Lower leg skin (tissue), 4 donors: ENCODE measurements around the gene XKR7. TPM values are rescaled to one million over a fixed set of nuclear protein-coding genes. Genes with fewer than 3 reads are reported as not detected.

Experiments used
- DNase-seq, 2 donors: peaks; one replicate each; pipeline ENCODE4 v3.0.0-alpha.2; 2019; ENCODE audit warnings: low spot score in 2 of 2
- H3K4me3 ChIP-seq: fragments of 200-600 bp; sonication (generic); 2 replicates; pipeline ENCODE4 v1.5.1; 2017; ENCODE audit warnings: mild to moderate bottlenecking, low read depth; ENCODE audit not compliant: poor library complexity, severe bottlenecking
- CTCF ChIP-seq, 3 donors: fragments of 450-650 bp; IDR thresholded peaks; one replicate each; pipeline ENCODE4 v1.5.1; 2016; ENCODE audit warnings: antibody characterized with exemption in 3 of 3, mild to moderate bottlenecking in 3 of 3, moderate library complexity in 2 of 3
- POLR2A ChIP-seq, 2 donors: fragments of 450-650 bp; IDR thresholded peaks; one replicate each; pipeline ENCODE4 v1.6.1; 2016 to 2017; ENCODE audit warnings: antibody characterized with exemption in 2 of 2, mild to moderate bottlenecking in 1 of 2, moderate library complexity in 1 of 2
- WGBS, 2 donors: methylation state at CpG; one replicate each; pipeline ENCODE4 v1.1.5; 2018; 5-methylcytosine and 5-hydroxymethylcytosine counted together
- intact Hi-C: fragments of 100-400 bp; cut with DNase I; formaldehyde crosslinking; loops from one replicate; pipeline ENCODE4 v1.15.0; 2023; ENCODE audit warnings: low total_unique reads
- total RNA-seq, 4 donors: library from RNA; depleted of rRNA; stranded (reverse); fragments of >200 nt; gene quantifications; one replicate each; pipeline ENCODE4 v1.1.0, GENCODE V29; 2016

Gene XKR7
- total RNA-seq, 4 donors from 2014 or later: not detected

GRCh38 chr20:31954500-31954899 lies 13.5 kb upstream of the XKR7 start:
- intact Hi-C loops: no loop called here
- no peak for DNase-seq
- H3K4me3 ChIP-seq: no peak overlapping the region
- no peak for TF ChIP-seq CTCF (IDR thresholded peaks at IDR 0.05)
- TF ChIP-seq POLR2A (IDR thresholded peaks at IDR 0.05): no peak
- 74 to 76% methylated on average over 1 of the region's 1 CpG for WGBS, 2 donors

DNA sequence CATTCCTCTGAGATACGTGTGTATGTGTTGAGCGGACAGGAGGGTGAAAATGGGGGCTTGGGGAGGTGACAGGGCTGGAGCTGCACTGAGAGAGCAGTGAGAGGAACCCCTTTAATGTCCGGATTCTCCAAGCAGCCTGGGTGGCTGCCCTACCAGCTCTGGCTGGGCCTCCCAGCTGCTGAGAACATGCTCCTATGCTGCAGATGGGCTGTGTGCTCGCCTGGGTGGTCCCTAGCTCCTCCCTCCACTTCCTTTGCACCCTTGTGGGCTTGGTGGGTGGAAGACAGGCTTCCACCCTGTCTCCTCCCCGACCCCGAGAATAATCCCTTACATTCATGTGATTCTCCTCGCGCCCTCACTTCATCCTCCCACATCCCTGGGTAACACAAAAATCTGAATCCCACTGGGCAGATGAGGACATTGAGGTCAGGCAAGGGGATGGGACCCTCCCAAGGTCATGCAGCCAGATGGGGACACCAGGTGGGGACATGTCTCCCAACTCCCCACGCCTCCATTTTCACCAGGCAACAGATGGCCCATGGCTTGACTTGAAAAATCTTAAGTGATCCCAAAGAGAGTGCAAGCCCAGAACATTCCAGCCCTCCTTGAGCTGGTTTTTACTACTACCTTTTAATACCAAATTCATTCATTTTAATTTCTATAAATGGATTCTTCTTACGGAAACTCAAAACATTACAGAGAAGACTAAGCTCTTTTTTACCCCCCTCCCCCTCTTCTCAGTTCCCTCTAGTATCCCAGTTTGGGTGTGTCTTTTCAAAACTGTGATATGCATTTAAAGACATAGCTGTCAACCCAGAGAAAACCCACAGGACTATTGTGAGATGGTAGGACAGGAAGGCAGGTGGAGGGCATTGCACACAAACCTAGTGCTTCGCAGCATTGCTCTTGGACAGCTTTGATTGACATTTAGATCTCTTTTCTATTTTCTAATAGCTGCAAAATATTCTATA lies 11.1 kb upstream of the XKR7 start:
- intact Hi-C loops: no loop called here
- no peak for TF ChIP-seq POLR2A (IDR thresholded peaks at IDR 0.05)
- no peak for TF ChIP-seq CTCF (IDR thresholded peaks at IDR 0.05)
- 45 to 51% methylated on average over 11 of the region's 11 CpGs for WGBS, 2 donors
- DNase-seq: no peak
- no peak overlapping the region for H3K4me3 ChIP-seq

- intact Hi-C loops: no loop called here
- WGBS, 2 donors: 37 to 45% methylated on average over 2 of the region's 2 CpGs
- H3K4me3 ChIP-seq: no peak overlapping the region
- no peak for TF ChIP-seq POLR2A (IDR thresholded peaks at IDR 0.05)
- TF ChIP-seq CTCF (IDR thresholded peaks at IDR 0.05): no peak
- DNase-seq: no peak
Measured at GRCh38 chr20:31962761-31963160, 5.2 kb upstream of the XKR7 start.

DNA sequence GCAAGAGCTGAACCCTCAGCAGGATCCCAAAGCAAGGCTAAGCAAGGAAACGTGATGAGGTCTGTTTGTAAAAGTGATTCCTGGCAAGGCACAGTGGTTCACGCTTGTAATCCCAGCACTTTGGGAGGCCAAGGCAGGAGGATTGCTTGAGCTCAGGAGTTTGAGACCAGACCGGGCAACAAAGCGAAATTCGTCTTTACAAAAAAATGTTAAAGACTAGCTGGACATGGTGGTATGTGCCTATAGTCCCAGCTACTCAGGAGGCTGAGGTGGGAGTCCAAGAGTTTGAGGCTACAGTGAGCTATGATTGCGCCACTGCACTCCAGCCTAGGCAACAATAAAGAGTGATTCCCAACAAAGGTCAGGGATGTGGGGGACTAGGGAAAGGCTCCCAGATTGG lies 4.1 kb upstream of the XKR7 start:
- H3K4me3 ChIP-seq: no peak overlapping the region
- intact Hi-C loops: no loop called here
- no peak for DNase-seq
- WGBS, 2 donors: 65 to 68% methylated on average over 6 of the region's 6 CpGs
- TF ChIP-seq CTCF (IDR thresholded peaks at IDR 0.05): no peak
- TF ChIP-seq POLR2A (IDR thresholded peaks at IDR 0.05): no peak

DNA sequence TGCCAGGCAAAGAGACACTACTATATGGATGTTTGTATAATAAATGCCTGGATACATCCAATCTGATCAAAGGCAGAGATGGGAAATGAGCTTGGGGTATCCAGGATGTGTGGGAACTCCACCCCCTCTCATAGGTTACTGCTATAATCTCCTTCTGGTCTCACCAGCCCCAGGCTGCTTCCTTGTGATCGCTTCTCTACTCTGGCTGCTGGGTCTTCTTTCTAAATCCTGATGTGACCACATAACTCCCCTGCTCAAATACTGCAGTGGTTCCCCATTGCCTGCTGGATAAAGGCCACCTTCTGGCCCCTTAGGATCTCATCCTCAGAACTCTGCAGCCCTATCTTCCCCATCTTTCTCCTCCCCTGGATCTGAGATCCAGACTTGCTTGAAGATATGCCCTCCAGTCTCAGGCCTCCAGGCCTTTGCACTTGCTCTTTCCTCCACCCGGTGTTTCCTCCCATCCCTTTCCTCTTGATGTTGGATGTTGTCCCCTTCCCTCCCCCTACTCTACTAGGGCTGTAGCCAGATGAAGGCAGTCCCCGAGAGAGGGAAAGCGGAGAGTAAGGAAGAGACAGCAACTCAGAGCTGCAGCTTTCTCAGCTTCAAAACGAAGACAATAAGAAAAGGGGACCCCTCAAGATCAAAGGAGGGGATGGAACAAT lies 828 bp upstream of the XKR7 start:
- TF ChIP-seq CTCF (IDR thresholded peaks at IDR 0.05) (no peak), POLR2A (IDR thresholded peaks at IDR 0.05) (no peak)

More for the DNA sequence above, 828 bp upstream of the XKR7 start:
- no peak overlapping the region for H3K4me3 ChIP-seq
- intact Hi-C loops: no loop called here
- DNase-seq: no peak
- WGBS, 2 donors: 5% methylated on average over 5 of the region's 5 CpGs
